Smooth muscle cell (in vitro differentiated cells): ENCODE measurements around the gene CCT4. TPM values are rescaled to one million over a fixed set of nuclear protein-coding genes. Genes with fewer than 3 reads are reported as not detected.

Source experiments
- DNase-seq: peaks from one replicate; lab custom pipeline; 2025; ENCODE audit not compliant: unreplicated experiment; lab: John Stamatoyannopoulos, UW
- H2AFZ ChIP-seq: fragments of 200-600 bp; sonication (generic); 2 replicates; pipeline ENCODE4 v1.6.0; 2016; ENCODE audit warnings: antibody characterized with exemption, low read depth, mild to moderate bottlenecking
- H3F3A ChIP-seq: fragments of 200-600 bp; sonication (generic); 2 replicates; pipeline ENCODE4 v1.6.0; 2017; ENCODE audit warnings: antibody characterized with exemption, low read depth
- H3K27ac ChIP-seq: fragments of 200-600 bp; sonication (generic); 2 replicates; pipeline ENCODE4 v1.5.1; 2016; ENCODE audit warnings: low read depth, mild to moderate bottlenecking
- H3K27me3 ChIP-seq: fragments of 200-600 bp; sonication (generic); 2 replicates; pipeline ENCODE4 v1.6.1; 2016; ENCODE audit warnings: low read depth, mild to moderate bottlenecking
- H3K36me3 ChIP-seq: fragments of 200-600 bp; sonication (generic); 2 replicates; pipeline ENCODE4 v1.5.1; 2016; ENCODE audit warnings: low read depth
- H3K4me1 ChIP-seq: fragments of 200-600 bp; sonication (generic); 2 replicates; pipeline ENCODE4 v1.5.1; 2016; ENCODE audit warnings: low read depth
- H3K4me2 ChIP-seq: fragments of 200-600 bp; sonication (generic); 2 replicates; pipeline ENCODE4 v1.6.0; 2016; ENCODE audit warnings: mild to moderate bottlenecking
- H3K4me3 ChIP-seq: fragments of 200-600 bp; sonication (generic); 2 replicates; pipeline ENCODE4 v1.5.1; 2016; ENCODE audit warnings: mild to moderate bottlenecking
- H3K79me2 ChIP-seq: fragments of 200-600 bp; sonication (generic); 2 replicates; pipeline ENCODE4 v1.6.0; 2016; ENCODE audit warnings: low read depth, mild to moderate bottlenecking
- H3K9ac ChIP-seq: fragments of 200-600 bp; sonication (generic); 2 replicates; pipeline ENCODE4 v1.6.0; 2016; ENCODE audit warnings: low read depth
- H3K9me3 ChIP-seq: fragments of 200-600 bp; sonication (generic); replicated peaks from 2 replicates; pipeline ENCODE4 v1.5.1; 2016; ENCODE audit warnings: low read depth
- H4K20me1 ChIP-seq: fragments of 200-600 bp; sonication (generic); 2 replicates; pipeline ENCODE4 v1.6.0; 2016; ENCODE audit warnings: low read depth
- CTCF ChIP-seq: fragments of 200-600 bp; sonication (generic); IDR thresholded peaks from 2 replicates; pipeline ENCODE4 v1.5.1; 2017; ENCODE audit warnings: borderline replicate concordance, mild to moderate bottlenecking, antibody characterized with exemption; ENCODE audit not compliant: insufficient read depth, poor library complexity, severe bottlenecking
- WGBS: methylation state at CpG from one replicate; pipeline ENCODE4 v1.1.7; 2016; ENCODE audit warnings: low lambda C conversion rate; 5-methylcytosine and 5-hydroxymethylcytosine counted together
- polyA plus RNA-seq: library from polyadenylated mRNA; unstranded; fragments of >200 nt; fragmentation: Nextera tagmentation; extraction: Ambion mirVana; gene quantifications from 2 replicates; pipeline ENCODE4 v1.2.1, GENCODE V29; 2016
- total RNA-seq: library from RNA; depleted of rRNA; stranded (reverse); fragments of >200 nt; gene quantifications from 2 replicates; pipeline ENCODE4 v1.2.3, GENCODE V29; 2014

CCT4 gene
- total and polyA plus RNA-seq, 2 experiments from 2014 or later = 117 to 164 TPM

GRCh38 chr2:61900281-61900680 lies 11.8 kb upstream of the CCT4 start:
- WGBS = 40% methylated on average over 1 of the region's 1 CpG
- Histone ChIP-seq H4K20me1 (no peaks in the 10 kb centered on the region), H2AFZ (no peak overlapping the region), H3K27ac (no peak overlapping the region), H3F3A (no peaks in the 10 kb centered on the region), H3K4me2 (no peak overlapping the region), H3K27me3 (no peaks in the 10 kb centered on the region), H3K79me2 (no peaks in the 10 kb centered on the region), H3K36me3 (no peaks in the 10 kb centered on the region), H3K9ac (no peak overlapping the region), H3K4me1 (no peaks in the 10 kb centered on the region), H3K9me3 (no peaks in the 10 kb centered on the region), H3K4me3 (no peak overlapping the region)
- no peak for DNase-seq
- no peak for TF ChIP-seq CTCF

- 59% methylated on average over 2 of the region's 2 CpGs for WGBS
- H3K4me1 ChIP-seq = no peaks in the 10 kb centered on the region
- no peak overlapping the region for H3K9ac ChIP-seq
- no peak overlapping the region for H3K4me2 ChIP-seq
- no peak overlapping the region for H3K27ac ChIP-seq
- no peak overlapping the region for H3K4me3 ChIP-seq
- H3F3A ChIP-seq = no peaks in the 10 kb centered on the region
- no peak overlapping the region for H2AFZ ChIP-seq
- peak; percentile 32 for TF ChIP-seq CTCF
- no peaks in the 10 kb centered on the region for H3K79me2 ChIP-seq
- no peaks in the 10 kb centered on the region for H3K9me3 ChIP-seq
- H3K36me3 ChIP-seq = no peaks in the 10 kb centered on the region
- H4K20me1 ChIP-seq = no peaks in the 10 kb centered on the region
- no peak for DNase-seq
- H3K27me3 ChIP-seq = no peaks in the 10 kb centered on the region
Observed at GRCh38 chr2:61898810-61899209, 10.4 kb upstream of the CCT4 start.

- WGBS = 2% methylated on average over 18 of the region's 18 CpGs
- H3K79me2 ChIP-seq = peaks cover 54% of the 10 kb centered on the region
- no peak for TF ChIP-seq CTCF
Observed at GRCh38 chr2:61887717-61888266, 664 bp downstream of the CCT4 start.

More at GRCh38 chr2:61887717-61888266, 664 bp downstream of the CCT4 start:
- Histone ChIP-seq H3K4me1 (peaks cover 12% of the 10 kb centered on the region), H3K4me2 (peak overlapping the region; percentile 94), H2AFZ (peak overlapping the region; percentile 76), H4K20me1 (peaks cover 46% of the 10 kb centered on the region), H3K27me3 (no peaks in the 10 kb centered on the region), H3K4me3 (peak overlapping the region; percentile 91), H3F3A (no peaks in the 10 kb centered on the region), H3K36me3 (peaks cover 3% of the 10 kb centered on the region), H3K27ac (peak overlapping the region; percentile 96), H3K9ac (peak overlapping the region; percentile 98), H3K9me3 (no peaks in the 10 kb centered on the region)
- no peak for DNase-seq
